Stimulated activated naive CD8-positive, alpha-beta T cell treated with anti-CD3 and anti-CD28 coated beads, Interleukin-15, Interleukin-2, amounts not matched to agents 100 ng/mL and 50 ng/mL, for 24 hours (primary cell): ENCODE measurements around the gene C11orf68.
"Not testable (repeated sequence)": the region's sequence is repeated elsewhere in the genome, so short reads cannot be mapped to it uniquely, and the experiment has no call there.

Experiments
- H3K27ac Mint-ChIP-seq: one replicate; pipeline ENCODE4 v1.8.0; 2021; ENCODE audit warnings: mild to moderate bottlenecking, mixed read lengths
- H3K27me3 Mint-ChIP-seq: one replicate; pipeline ENCODE4 v1.8.0; 2021; ENCODE audit warnings: mixed read lengths
- H3K36me3 Mint-ChIP-seq: one replicate; pipeline ENCODE4 v1.8.0; 2021; ENCODE audit warnings: low read depth, mixed read lengths
- H3K4me1 Mint-ChIP-seq: one replicate; pipeline ENCODE4 v1.8.0; 2021; ENCODE audit warnings: low read depth, mixed read lengths
- H3K4me3 Mint-ChIP-seq: one replicate; pipeline ENCODE4 v1.8.0; 2021; ENCODE audit warnings: mild to moderate bottlenecking, mixed read lengths
- H3K9me3 Mint-ChIP-seq: one replicate; pipeline ENCODE4 v1.8.0; 2021; ENCODE audit warnings: mixed read lengths

C11orf68 gene

DNA sequence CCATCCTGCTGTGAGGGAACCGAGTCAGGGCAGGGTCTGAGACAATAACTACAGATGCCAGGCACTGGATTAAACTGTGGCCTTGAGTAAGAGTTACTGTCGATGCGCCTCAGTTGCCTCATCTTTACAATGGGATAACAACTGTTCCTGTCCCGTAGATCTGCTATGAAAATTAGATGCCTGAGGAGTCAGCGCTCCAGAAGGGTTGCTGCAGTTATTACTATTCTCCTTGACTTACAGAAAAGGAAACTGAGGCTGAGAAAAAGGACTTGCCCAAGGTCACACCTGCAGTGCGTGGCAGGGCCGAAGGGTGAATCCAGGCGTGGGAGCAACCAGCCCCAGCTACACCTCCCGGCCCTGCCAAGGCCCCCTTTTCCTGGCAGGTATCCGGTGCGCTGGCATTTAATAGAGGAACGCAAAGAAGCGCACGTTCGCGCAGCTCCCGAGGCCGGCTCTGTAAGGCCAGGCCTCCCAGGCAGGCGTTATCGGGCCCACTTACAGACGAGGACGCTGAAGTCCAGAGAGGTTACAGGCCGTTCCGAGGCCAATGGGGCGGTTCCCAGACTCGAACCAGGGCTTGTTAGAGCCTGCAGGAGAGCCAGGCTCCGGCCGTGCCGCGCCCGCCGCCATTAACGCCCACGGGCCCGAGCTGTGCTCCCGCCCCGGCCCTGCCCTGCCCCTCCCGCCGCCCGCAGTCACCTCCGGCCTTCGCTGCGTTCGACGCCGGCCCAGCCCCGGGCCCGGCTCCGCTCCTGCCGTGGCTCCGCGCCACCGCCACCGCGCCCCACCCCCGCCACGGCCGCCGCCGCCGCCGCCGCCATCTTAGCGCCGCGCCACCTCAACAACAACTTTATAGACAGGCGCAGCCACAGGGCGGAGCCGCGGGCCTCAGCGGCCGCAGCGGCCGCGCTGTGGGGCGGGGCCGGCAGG is at the start of gene C11orf68:
Gene C11orf68 (minus strand): TSS at position 852 of the 930 bp plus-strand sequence. CDS start 31 bp downstream, at position 821.
- peaks cover 56% of the 10 kb centered on the region for H3K4me1 Mint-ChIP-seq
- H3K4me3 Mint-ChIP-seq = peak within 1 kb of the TSS; percentile 92
- no peaks in the 10 kb centered on the region for H3K27me3 Mint-ChIP-seq
- H3K36me3 Mint-ChIP-seq = peaks cover 18% of the 10 kb centered on the region
- H3K27ac Mint-ChIP-seq = peak within 1 kb of the TSS; percentile 88
- no peaks in the 10 kb centered on the region for H3K9me3 Mint-ChIP-seq

- no peaks in the 10 kb centered on the region for H3K27me3 Mint-ChIP-seq
- H3K4me1 Mint-ChIP-seq = peaks cover 23% of the 10 kb centered on the region
- no peak overlapping the region for H3K27ac Mint-ChIP-seq
- no peak overlapping the region for H3K4me3 Mint-ChIP-seq
- H3K9me3 Mint-ChIP-seq = no peaks in the 10 kb centered on the region
- H3K36me3 Mint-ChIP-seq = peaks cover 54% of the 10 kb centered on the region
Observed at GRCh38 chr11:65967329-65967934, 48.6 kb upstream of the C11orf68 start.

GRCh38 chr11:65965986-65966762 is 47.3 kb upstream of the C11orf68 start:
- Mint-ChIP-seq H3K9me3 (no peaks in the 10 kb centered on the region), H3K27ac (no peak overlapping the region), H3K27me3 (no peaks in the 10 kb centered on the region), H3K4me1 (peaks cover 30% of the 10 kb centered on the region), H3K36me3 (peaks cover 48% of the 10 kb centered on the region), H3K4me3 (no peak overlapping the region)

- H3K4me1 Mint-ChIP-seq = peaks cover 36% of the 10 kb centered on the region
- no peak overlapping the region for H3K27ac Mint-ChIP-seq
- H3K27me3 Mint-ChIP-seq = no peaks in the 10 kb centered on the region
- no peak overlapping the region for H3K4me3 Mint-ChIP-seq
- no peaks in the 10 kb centered on the region for H3K9me3 Mint-ChIP-seq
- H3K36me3 Mint-ChIP-seq = peaks cover 41% of the 10 kb centered on the region
Observed at GRCh38 chr11:65964906-65965305, 46.0 kb upstream of the C11orf68 start.

GRCh38 chr11:65962141-65962564 is 43.3 kb upstream of the C11orf68 start:
- peak overlapping the region; percentile 78 for H3K27ac Mint-ChIP-seq
- no peaks in the 10 kb centered on the region for H3K9me3 Mint-ChIP-seq
- peak overlapping the region; percentile 92 for H3K4me3 Mint-ChIP-seq
- peaks cover 26% of the 10 kb centered on the region for H3K36me3 Mint-ChIP-seq
- H3K27me3 Mint-ChIP-seq = no peaks in the 10 kb centered on the region
- peaks cover 43% of the 10 kb centered on the region for H3K4me1 Mint-ChIP-seq

DNA sequence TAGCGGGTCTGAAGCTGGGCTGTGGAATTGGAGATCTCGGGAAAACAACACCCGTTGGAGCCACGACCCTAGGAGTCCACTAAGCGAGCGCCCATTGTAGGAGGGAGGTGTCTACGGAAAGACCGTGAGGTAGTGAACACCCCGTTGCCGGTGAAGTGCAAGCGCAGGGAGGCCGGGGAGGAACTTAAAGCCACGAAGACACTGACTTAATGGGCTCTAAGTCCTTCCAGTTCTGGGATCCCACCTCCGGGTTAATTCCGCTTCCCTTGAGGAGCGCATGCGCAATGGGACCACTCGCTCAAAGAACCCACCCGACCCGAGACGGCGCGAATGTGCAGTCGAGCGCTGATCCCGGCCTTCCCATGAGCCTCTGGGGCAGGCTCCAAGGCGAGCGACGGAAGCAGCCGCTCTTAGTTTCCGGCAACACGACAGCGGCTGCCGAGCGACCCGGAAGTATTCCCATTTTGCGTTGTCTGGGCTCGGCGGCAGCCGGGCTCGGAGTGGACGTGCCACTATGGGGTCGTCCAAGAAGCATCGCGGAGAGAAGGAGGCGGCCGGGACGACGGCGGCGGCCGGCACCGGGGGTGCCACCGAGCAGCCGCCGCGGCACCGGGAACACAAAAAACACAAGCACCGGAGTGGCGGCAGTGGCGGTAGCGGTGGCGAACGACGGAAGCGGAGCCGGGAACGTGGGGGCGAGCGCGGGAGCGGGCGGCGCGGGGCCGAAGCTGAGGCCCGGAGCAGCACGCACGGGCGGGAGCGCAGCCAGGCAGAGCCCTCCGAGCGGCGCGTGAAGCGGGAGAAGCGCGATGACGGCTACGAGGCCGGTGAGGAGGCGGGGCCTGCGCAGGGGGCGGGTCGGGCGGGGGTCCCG is 42.6 kb upstream of the C11orf68 start, which contains the start of gene SART1:
Gene SART1 (plus strand): TSS at position 468 of the 874 bp plus-strand sequence. CDS start 47 bp downstream, at position 515.
- Mint-ChIP-seq H3K36me3 (peaks cover 25% of the 10 kb centered on the region), H3K9me3 (no peaks in the 10 kb centered on the region), H3K4me3 (peak within 1 kb of the TSS; percentile 92), H3K27me3 (no peaks in the 10 kb centered on the region), H3K4me1 (peaks cover 50% of the 10 kb centered on the region), H3K27ac (peak within 1 kb of the TSS; percentile 98)

- H3K27me3 Mint-ChIP-seq = no peaks in the 10 kb centered on the region
- no peaks in the 10 kb centered on the region for H3K9me3 Mint-ChIP-seq
- peaks cover 52% of the 10 kb centered on the region for H3K4me1 Mint-ChIP-seq
- H3K27ac Mint-ChIP-seq = peak overlapping the region; percentile 98
- H3K36me3 Mint-ChIP-seq = peaks cover 18% of the 10 kb centered on the region
- peak overlapping the region; percentile 92 for H3K4me3 Mint-ChIP-seq
Observed at GRCh38 chr11:65960824-65961266, 42.0 kb upstream of the C11orf68 start.

- Mint-ChIP-seq H3K36me3 (peaks cover 12% of the 10 kb centered on the region), H3K27me3 (no peaks in the 10 kb centered on the region), H3K9me3 (no peaks in the 10 kb centered on the region), H3K4me3 (no peak overlapping the region), H3K27ac (no peak overlapping the region), H3K4me1 (peaks cover 48% of the 10 kb centered on the region)
Observed at GRCh38 chr11:65958774-65959420, 40.0 kb upstream of the C11orf68 start.

DNA sequence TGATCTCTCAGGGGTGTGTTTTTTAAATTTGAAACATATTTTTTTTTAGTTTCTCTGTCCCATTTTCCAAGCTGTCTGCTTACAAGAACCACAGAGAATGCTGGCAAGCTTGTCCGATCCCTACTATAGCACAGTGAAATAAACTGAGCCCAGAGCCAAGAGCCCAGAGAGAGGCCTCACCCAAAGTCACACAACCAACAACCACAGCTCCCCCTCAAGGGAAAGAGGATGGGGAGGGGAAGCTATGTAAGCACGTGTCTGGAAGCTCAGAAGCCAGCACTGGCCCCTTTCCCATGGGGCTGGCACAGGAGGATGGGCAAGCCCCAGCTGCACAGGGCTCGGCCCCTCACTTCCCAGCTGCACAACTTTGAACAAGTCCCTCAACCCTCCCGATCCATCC is 39.4 kb upstream of the C11orf68 start:
- Mint-ChIP-seq H3K4me3 (no peak overlapping the region), H3K4me1 (peaks cover 42% of the 10 kb centered on the region), H3K36me3 (peaks cover 11% of the 10 kb centered on the region), H3K27me3 (no peaks in the 10 kb centered on the region), H3K9me3 (no peaks in the 10 kb centered on the region), H3K27ac (no peak overlapping the region)

DNA sequence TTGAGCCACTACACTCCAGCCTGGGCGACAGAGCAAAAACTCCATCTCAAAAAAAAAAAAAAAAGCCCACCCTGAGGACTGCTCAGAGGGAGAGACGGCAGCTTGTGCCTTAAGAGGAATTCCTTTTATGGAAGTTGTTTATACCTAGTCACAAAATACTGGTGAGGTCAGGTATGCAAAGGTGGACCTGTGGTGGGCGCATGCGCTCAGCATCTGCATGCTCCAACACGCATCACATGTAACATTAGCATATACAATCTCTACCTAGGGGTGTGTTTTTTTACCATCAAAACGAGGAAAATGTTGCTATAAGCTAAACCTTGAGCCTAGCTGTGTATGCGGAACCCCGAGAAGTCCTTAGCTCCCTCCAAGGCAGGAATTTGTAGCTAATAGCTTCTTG is 35.9 kb upstream of the C11orf68 start:
- H3K9me3 Mint-ChIP-seq = no peaks in the 10 kb centered on the region
- no peaks in the 10 kb centered on the region for H3K36me3 Mint-ChIP-seq
- peaks cover 16% of the 10 kb centered on the region for H3K4me1 Mint-ChIP-seq
- no peaks in the 10 kb centered on the region for H3K27me3 Mint-ChIP-seq
- no peak overlapping the region for H3K4me3 Mint-ChIP-seq
- H3K27ac Mint-ChIP-seq = no peak overlapping the region

DNA sequence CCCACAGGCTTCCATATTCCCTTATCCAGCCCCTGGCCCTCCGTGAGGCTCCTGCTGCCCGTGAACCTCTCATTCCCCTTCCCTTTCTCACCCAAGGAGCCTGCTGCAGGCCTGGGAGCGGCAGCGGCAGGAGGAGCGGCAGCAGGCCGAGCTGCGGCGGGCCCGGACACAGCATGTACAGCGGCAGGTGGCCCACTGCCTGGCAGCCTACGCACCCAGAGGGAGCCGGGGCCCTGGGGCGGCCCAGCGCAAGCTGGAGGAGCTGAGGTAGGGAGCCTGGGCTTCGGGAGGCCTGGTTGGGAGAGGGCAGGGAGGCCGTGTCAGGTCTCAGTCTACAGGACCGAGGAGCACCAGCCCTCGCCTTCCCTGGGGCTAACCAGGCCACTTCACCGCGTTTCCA is 34.6 kb upstream of the C11orf68 start:
- Mint-ChIP-seq H3K9me3 (no peaks in the 10 kb centered on the region), H3K27me3 (no peaks in the 10 kb centered on the region), H3K36me3 (no peaks in the 10 kb centered on the region), H3K27ac (no peak overlapping the region), H3K4me3 (no peak overlapping the region), H3K4me1 (peaks cover 16% of the 10 kb centered on the region)

DNA sequence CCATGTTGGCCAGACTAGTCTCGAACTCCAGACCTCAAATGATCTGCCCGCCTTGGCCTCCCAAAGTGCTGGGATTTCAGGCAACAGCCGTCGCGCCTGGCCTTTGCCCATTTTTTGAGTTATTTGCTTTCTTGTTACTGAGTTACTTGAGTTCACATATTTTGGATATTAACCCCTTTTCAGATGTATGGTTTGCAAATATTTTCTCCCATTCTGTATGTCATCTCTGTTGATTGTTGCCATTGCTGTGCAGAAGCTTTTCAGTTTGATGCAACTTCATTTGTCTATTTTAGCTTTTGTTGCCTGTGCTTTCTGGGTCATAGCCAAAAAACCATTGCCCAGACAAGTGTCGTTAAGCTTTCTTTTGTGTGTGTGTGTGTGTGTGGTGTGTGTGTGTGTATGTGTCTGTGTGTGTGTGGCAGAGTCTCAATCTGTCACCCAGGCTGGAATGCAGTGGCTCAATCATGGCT is 33.2 kb upstream of the C11orf68 start:
- H3K36me3 Mint-ChIP-seq = no peaks in the 10 kb centered on the region
- H3K27ac Mint-ChIP-seq = no peak overlapping the region
- peaks cover 8% of the 10 kb centered on the region for H3K4me1 Mint-ChIP-seq
- H3K9me3 Mint-ChIP-seq = no peaks in the 10 kb centered on the region
- no peak overlapping the region for H3K4me3 Mint-ChIP-seq
- H3K27me3 Mint-ChIP-seq = no peaks in the 10 kb centered on the region

- H3K36me3 Mint-ChIP-seq, H3K4me1 Mint-ChIP-seq, H3K27ac Mint-ChIP-seq, H3K27me3 Mint-ChIP-seq, H3K9me3 Mint-ChIP-seq, H3K4me3 Mint-ChIP-seq: not testable (repeated sequence)
Observed at GRCh38 chr11:65951641-65952040, 32.8 kb upstream of the C11orf68 start.
